ENCODE results near the gene SV2B.

Gene SV2B

GRCh38 chr15:91243826-91244225 lies 143.8 kb downstream of the SV2B start:
- Histone ChIP-seq H3K27me3 (ENCODE audit: insufficient read depth, low read depth) (no peaks in the 10 kb centered on the region), H3K4me3 (IDR thresholded peaks at IDR 0.05; ENCODE audit: insufficient read depth, low read depth, low read length) (no peak overlapping the region), H3K9ac (no peak overlapping the region), H3K27ac (no peak overlapping the region), H3K79me2 (ENCODE audit: insufficient read depth, low read depth) (no peaks in the 10 kb centered on the region), H2AFZ (ENCODE audit: low read depth) (no peak overlapping the region), H3K4me2 (no peak overlapping the region), H3K36me3 (ENCODE audit: insufficient read depth) (no peaks in the 10 kb centered on the region), H3K4me1 (ENCODE audit: low read depth, poor library complexity, severe bottlenecking) (peaks cover 11% of the 10 kb centered on the region), H4K20me1 (ENCODE audit: insufficient read depth) (no peaks in the 10 kb centered on the region)
- no peak for TF ChIP-seq CTCF (conservative IDR thresholded peaks at IDR 0.05; ENCODE audit: low read depth, low read length)

GRCh38 chr15:91244919-91245318 lies 144.9 kb downstream of the SV2B start:
- Histone ChIP-seq H3K27ac (no peak overlapping the region), H3K27me3 (ENCODE audit: insufficient read depth, low read depth) (no peaks in the 10 kb centered on the region), H2AFZ (ENCODE audit: low read depth) (no peak overlapping the region), H3K36me3 (ENCODE audit: insufficient read depth) (no peaks in the 10 kb centered on the region), H3K4me1 (ENCODE audit: low read depth, poor library complexity, severe bottlenecking) (peaks cover 11% of the 10 kb centered on the region), H3K4me3 (IDR thresholded peaks at IDR 0.05; ENCODE audit: insufficient read depth, low read depth, low read length) (no peak overlapping the region), H3K4me2 (no peak overlapping the region), H3K79me2 (ENCODE audit: insufficient read depth, low read depth) (no peaks in the 10 kb centered on the region), H3K9ac (no peak overlapping the region), H4K20me1 (ENCODE audit: insufficient read depth) (no peaks in the 10 kb centered on the region)
- no peak for TF ChIP-seq CTCF (conservative IDR thresholded peaks at IDR 0.05; ENCODE audit: low read depth, low read length)

- Histone ChIP-seq H2AFZ (ENCODE audit: low read depth) (no peak overlapping the region), H3K4me3 (IDR thresholded peaks at IDR 0.05; ENCODE audit: insufficient read depth, low read depth, low read length) (no peak overlapping the region), H3K4me1 (ENCODE audit: low read depth, poor library complexity, severe bottlenecking) (peaks cover 11% of the 10 kb centered on the region), H3K4me2 (no peak overlapping the region; the same call in 1 of the 2 replicates), H3K27me3 (ENCODE audit: insufficient read depth, low read depth) (no peaks in the 10 kb centered on the region), H3K79me2 (ENCODE audit: insufficient read depth, low read depth) (no peaks in the 10 kb centered on the region), H3K36me3 (ENCODE audit: insufficient read depth) (no peaks in the 10 kb centered on the region), H4K20me1 (ENCODE audit: insufficient read depth) (no peaks in the 10 kb centered on the region), H3K27ac (peak overlapping the region; percentile 29; the same call in 1 of the 2 replicates), H3K9ac (peak overlapping the region; percentile 28; the same call in 1 of the 2 replicates)
- TF ChIP-seq CTCF (conservative IDR thresholded peaks at IDR 0.05; ENCODE audit: low read depth, low read length), result no peak
Measured at GRCh38 chr15:91246998-91247397, 146.9 kb downstream of the SV2B start.

- no peaks in the 10 kb centered on the region for H4K20me1 ChIP-seq (ENCODE audit: insufficient read depth)
- no peak overlapping the region for H3K9ac ChIP-seq
- peaks cover 11% of the 10 kb centered on the region for H3K4me1 ChIP-seq (ENCODE audit: low read depth, poor library complexity, severe bottlenecking)
- H3K4me2 ChIP-seq, result no peak overlapping the region
- H3K4me3 ChIP-seq (IDR thresholded peaks at IDR 0.05; ENCODE audit: insufficient read depth, low read depth, low read length), result no peak overlapping the region
- no peak overlapping the region for H2AFZ ChIP-seq (ENCODE audit: low read depth)
- no peaks in the 10 kb centered on the region for H3K79me2 ChIP-seq (ENCODE audit: insufficient read depth, low read depth)
- TF ChIP-seq CTCF (conservative IDR thresholded peaks at IDR 0.05; ENCODE audit: low read depth, low read length), result no peak
- H3K36me3 ChIP-seq (ENCODE audit: insufficient read depth), result no peaks in the 10 kb centered on the region
- H3K27me3 ChIP-seq (ENCODE audit: insufficient read depth, low read depth), result no peaks in the 10 kb centered on the region
- H3K27ac ChIP-seq, result no peak overlapping the region
Measured at GRCh38 chr15:91249591-91249990, 149.5 kb downstream of the SV2B start.
